ENCODE results near the gene MYO5B.

Gene MYO5B

DNA sequence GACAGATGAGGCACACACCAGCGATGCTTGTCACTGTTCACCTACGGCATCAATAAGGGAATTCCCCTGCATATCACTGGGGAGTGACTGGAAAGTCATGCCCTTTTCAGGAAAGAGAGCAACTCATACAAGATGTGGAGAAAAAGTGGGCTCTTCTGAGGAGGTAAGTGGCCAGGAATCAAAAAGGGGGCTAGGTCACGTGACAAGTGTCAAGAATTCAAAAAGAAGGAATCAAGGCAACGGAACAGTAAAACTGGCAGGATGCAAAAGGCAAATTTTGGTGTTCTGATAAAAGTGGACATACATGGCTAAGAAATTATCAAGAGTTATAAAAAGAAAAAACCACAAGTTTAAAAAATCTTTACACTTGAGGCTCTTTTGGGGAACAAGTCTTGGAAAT, 190.9 kb downstream of the MYO5B start:
- Histone ChIP-seq H3K4me1 (ENCODE audit: control extremely low read depth in 1 of 4, control insufficient read depth in 4 of 4, insufficient read depth in 4 of 4, low read length in 3 of 4) (no peaks in the 10 kb centered on the region), H3K4me3 (ENCODE audit: control insufficient read depth in 1 of 7, extremely low read depth in 1 of 7, insufficient read depth in 4 of 7, low read depth in 2 of 7, low read length in 6 of 7) (no peak overlapping the region), H3K27me3 (replicated peaks in 2 of 5; ENCODE audit: control insufficient read depth in 4 of 5, insufficient read depth in 5 of 5, low read length in 4 of 5) (peaks cover 0 to 17% (median 1%) of the 10 kb centered on the region in 5 experiments), H3K9me3 (ENCODE audit: control extremely low read depth in 1 of 5, control insufficient read depth in 4 of 5, insufficient read depth in 2 of 5, low read depth in 1 of 5, low read length in 4 of 5) (no peaks in the 10 kb centered on the region), H3K36me3 (ENCODE audit: control insufficient read depth in 4 of 4, insufficient read depth in 4 of 4, low read length in 3 of 4) (no peaks in the 10 kb centered on the region), H3K27ac (ENCODE audit: insufficient read depth in 1 of 2, low read depth in 1 of 2, low read length in 2 of 2, poor library complexity in 1 of 2, severe bottlenecking in 2 of 2) (no peak overlapping the region)
- ChIA-PET CTCF (interaction anchor here (0.5 kb wide), 1 partner anchor 83 kb away, joined by 3 read pairs; no protein-coding TSS in a partner anchor), POLR2A (no interaction called here)
- 90% methylated on average over 2 of the region's 4 CpGs for WGBS (ENCODE audit: insufficient coverage)
- no peak for DNase-seq

DNA sequence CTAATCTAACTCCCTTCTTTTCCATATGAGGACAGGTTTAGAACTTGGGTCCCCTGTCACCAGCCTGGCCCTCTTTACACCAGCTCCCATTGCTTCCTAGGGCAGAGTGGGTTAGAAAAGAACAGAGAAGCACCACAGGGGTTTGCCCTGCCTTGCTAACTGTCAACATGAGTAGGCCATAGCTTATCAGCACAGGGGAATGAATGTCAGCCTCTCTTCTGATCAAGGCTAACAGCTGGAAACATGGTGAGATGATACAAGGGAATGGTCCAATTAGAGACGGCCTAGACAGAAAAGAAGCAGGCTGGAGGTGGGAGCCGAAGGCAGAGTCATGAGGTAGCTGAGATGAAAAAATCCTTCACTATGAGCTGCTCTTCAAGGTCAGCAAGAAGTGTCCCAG, 192.2 kb downstream of the MYO5B start:
- no peak for DNase-seq
- Histone ChIP-seq H3K4me3 (ENCODE audit: control insufficient read depth in 1 of 7, extremely low read depth in 1 of 7, insufficient read depth in 4 of 7, low read depth in 2 of 7, low read length in 6 of 7) (no peak overlapping the region), H3K9me3 (ENCODE audit: control extremely low read depth in 1 of 5, control insufficient read depth in 4 of 5, insufficient read depth in 2 of 5, low read depth in 1 of 5, low read length in 4 of 5) (no peaks in the 10 kb centered on the region), H3K4me1 (ENCODE audit: control extremely low read depth in 1 of 4, control insufficient read depth in 4 of 4, insufficient read depth in 4 of 4, low read length in 3 of 4) (no peaks in the 10 kb centered on the region), H3K27me3 (replicated peaks in 2 of 5; ENCODE audit: control insufficient read depth in 4 of 5, insufficient read depth in 5 of 5, low read length in 4 of 5) (peaks cover 0 to 17% (median 1%) of the 10 kb centered on the region in 5 experiments), H3K36me3 (ENCODE audit: control insufficient read depth in 4 of 4, insufficient read depth in 4 of 4, low read length in 3 of 4) (no peaks in the 10 kb centered on the region), H3K27ac (ENCODE audit: insufficient read depth in 1 of 2, low read depth in 1 of 2, low read length in 2 of 2, poor library complexity in 1 of 2, severe bottlenecking in 2 of 2) (no peak overlapping the region)
- ChIA-PET CTCF (no interaction called here), POLR2A (no interaction called here)
- no CpG with 5 or more reads among the region's 2 CpGs for WGBS (ENCODE audit: insufficient coverage)

DNA sequence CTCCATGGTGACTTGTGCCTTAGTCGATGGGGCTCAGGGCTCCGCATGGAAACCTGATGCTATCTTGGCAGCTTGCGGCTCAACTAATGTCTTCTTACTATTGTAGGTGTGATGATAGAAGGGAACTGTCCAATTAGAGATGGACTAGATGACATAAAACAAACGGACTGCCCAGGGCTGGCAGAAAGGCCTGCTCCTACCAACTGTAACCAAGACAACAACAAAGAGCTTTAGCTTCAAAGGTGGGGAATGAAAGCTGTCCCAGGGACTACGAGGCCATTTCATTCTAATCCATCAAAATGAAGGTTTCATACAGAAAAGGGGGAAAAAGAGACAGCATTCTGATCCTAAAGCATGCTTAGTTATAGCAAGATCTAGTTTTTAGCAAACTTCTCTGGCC, 194.7 kb downstream of the MYO5B start:
- POLR2A ChIA-PET = no interaction called here
- Histone ChIP-seq H3K27ac (ENCODE audit: insufficient read depth in 1 of 2, low read depth in 1 of 2, low read length in 2 of 2, poor library complexity in 1 of 2, severe bottlenecking in 2 of 2) (no peak overlapping the region), H3K27me3 (replicated peaks in 2 of 5; ENCODE audit: control insufficient read depth in 4 of 5, insufficient read depth in 5 of 5, low read length in 4 of 5) (peaks cover 0 to 12% (median 0%) of the 10 kb centered on the region in 5 experiments), H3K9me3 (ENCODE audit: control extremely low read depth in 1 of 5, control insufficient read depth in 4 of 5, insufficient read depth in 2 of 5, low read depth in 1 of 5, low read length in 4 of 5) (peaks cover 0 to 2% (median 0%) of the 10 kb centered on the region in 5 experiments), H3K4me1 (ENCODE audit: control extremely low read depth in 1 of 4, control insufficient read depth in 4 of 4, insufficient read depth in 4 of 4, low read length in 3 of 4) (no peaks in the 10 kb centered on the region), H3K4me3 (ENCODE audit: control insufficient read depth in 1 of 7, extremely low read depth in 1 of 7, insufficient read depth in 4 of 7, low read depth in 2 of 7, low read length in 6 of 7) (no peak overlapping the region), H3K36me3 (ENCODE audit: control insufficient read depth in 4 of 4, insufficient read depth in 4 of 4, low read length in 3 of 4) (no peaks in the 10 kb centered on the region)
- no peak for DNase-seq
- WGBS (ENCODE audit: insufficient coverage) = 82% methylated on average over 3 of the region's 5 CpGs
- CTCF ChIA-PET = no interaction called here

DNA sequence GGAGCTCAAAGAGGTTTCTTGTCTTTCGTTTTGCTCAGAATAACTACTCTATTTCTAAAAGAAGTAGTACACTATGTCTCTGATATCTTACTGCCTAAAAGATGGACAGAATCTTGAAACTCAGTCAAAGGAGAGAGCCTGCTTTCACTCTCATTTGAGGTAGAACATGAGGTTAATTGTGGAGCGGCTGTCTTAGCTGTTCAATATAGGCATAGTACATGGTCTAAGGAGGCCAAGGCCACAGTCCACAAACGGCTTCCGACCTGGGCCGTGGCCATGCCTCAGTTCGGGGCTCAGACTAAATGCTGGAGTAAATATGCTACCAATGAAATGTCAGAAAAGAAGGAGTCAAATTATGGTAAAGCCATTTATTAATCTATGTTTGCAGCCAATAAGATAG, 195.8 kb downstream of the MYO5B start:
- ChIA-PET CTCF (no interaction called here), POLR2A (no interaction called here)
- Histone ChIP-seq H3K9me3 (ENCODE audit: control extremely low read depth in 1 of 5, control insufficient read depth in 4 of 5, insufficient read depth in 2 of 5, low read depth in 1 of 5, low read length in 4 of 5) (peaks cover 0 to 2% (median 0%) of the 10 kb centered on the region in 5 experiments), H3K27me3 (replicated peaks in 2 of 5; ENCODE audit: control insufficient read depth in 4 of 5, insufficient read depth in 5 of 5, low read length in 4 of 5) (peaks cover 0 to 12% (median 0%) of the 10 kb centered on the region in 5 experiments), H3K4me3 (ENCODE audit: control insufficient read depth in 1 of 7, extremely low read depth in 1 of 7, insufficient read depth in 4 of 7, low read depth in 2 of 7, low read length in 6 of 7) (no peak overlapping the region), H3K27ac (ENCODE audit: insufficient read depth in 1 of 2, low read depth in 1 of 2, low read length in 2 of 2, poor library complexity in 1 of 2, severe bottlenecking in 2 of 2) (no peak overlapping the region), H3K36me3 (ENCODE audit: control insufficient read depth in 4 of 4, insufficient read depth in 4 of 4, low read length in 3 of 4) (no peaks in the 10 kb centered on the region), H3K4me1 (ENCODE audit: control extremely low read depth in 1 of 4, control insufficient read depth in 4 of 4, insufficient read depth in 4 of 4, low read length in 3 of 4) (no peaks in the 10 kb centered on the region)
- DNase-seq = no peak
- 90% methylated on average over 2 of the region's 6 CpGs for WGBS (ENCODE audit: insufficient coverage)

DNA sequence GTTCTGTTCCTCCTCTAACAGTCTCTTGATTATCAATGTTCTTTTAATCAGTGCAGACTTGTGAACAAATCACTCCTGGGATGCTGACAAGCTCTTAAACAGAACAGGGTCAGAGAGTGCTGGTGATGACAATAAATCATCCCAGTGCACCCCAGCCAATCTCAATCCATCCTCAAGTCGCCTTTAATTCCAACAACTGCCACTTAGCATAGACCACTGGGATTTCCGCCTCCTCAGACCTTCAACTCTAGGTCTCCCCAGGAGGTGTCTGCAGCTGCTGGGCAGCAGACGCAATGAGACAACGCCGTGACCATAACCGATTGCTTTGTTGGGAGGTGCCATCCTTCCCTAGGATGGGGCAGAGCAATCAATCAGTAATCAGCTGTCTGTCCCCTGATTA, 197.4 kb downstream of the MYO5B start:
- Histone ChIP-seq H3K4me3 (ENCODE audit: control insufficient read depth in 1 of 7, extremely low read depth in 1 of 7, insufficient read depth in 4 of 7, low read depth in 2 of 7, low read length in 6 of 7) (no peak overlapping the region), H3K36me3 (ENCODE audit: control insufficient read depth in 4 of 4, insufficient read depth in 4 of 4, low read length in 3 of 4) (no peaks in the 10 kb centered on the region), H3K9me3 (ENCODE audit: control extremely low read depth in 1 of 5, control insufficient read depth in 4 of 5, insufficient read depth in 2 of 5, low read depth in 1 of 5, low read length in 4 of 5) (peaks cover 0 to 2% (median 0%) of the 10 kb centered on the region in 5 experiments), H3K27ac (ENCODE audit: insufficient read depth in 1 of 2, low read depth in 1 of 2, low read length in 2 of 2, poor library complexity in 1 of 2, severe bottlenecking in 2 of 2) (no peak overlapping the region), H3K27me3 (replicated peaks in 2 of 5; ENCODE audit: control insufficient read depth in 4 of 5, insufficient read depth in 5 of 5, low read length in 4 of 5) (peaks cover 0 to 7% (median 0%) of the 10 kb centered on the region in 5 experiments), H3K4me1 (ENCODE audit: control extremely low read depth in 1 of 4, control insufficient read depth in 4 of 4, insufficient read depth in 4 of 4, low read length in 3 of 4) (no peaks in the 10 kb centered on the region)
- WGBS (ENCODE audit: insufficient coverage) = 98% methylated on average over 5 of the region's 6 CpGs
- ChIA-PET POLR2A (no interaction called here), CTCF (no interaction called here)
- no peak for DNase-seq

DNA sequence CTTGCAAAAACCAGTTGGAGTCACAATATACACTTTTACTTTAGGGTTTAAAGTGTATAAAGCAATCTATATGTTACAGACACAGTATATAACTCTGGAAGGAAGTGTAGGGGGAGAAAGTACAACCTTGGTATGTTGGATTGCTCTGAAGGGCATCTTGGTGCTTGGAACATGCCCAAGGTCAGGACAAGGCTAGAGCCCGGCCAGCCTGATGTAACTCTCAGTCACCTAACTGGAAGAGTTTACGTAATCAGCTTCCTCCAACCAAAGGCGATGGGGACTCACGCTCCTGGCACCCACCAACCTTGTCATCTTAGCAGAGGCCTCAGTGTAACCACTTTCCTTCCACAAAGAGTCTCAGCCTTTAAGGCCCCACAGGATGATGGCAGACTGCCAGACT, 200.5 kb downstream of the MYO5B start:
- Histone ChIP-seq H3K36me3 (ENCODE audit: control insufficient read depth in 4 of 4, insufficient read depth in 4 of 4, low read length in 3 of 4) (no peaks in the 10 kb centered on the region), H3K4me3 (ENCODE audit: control insufficient read depth in 1 of 7, extremely low read depth in 1 of 7, insufficient read depth in 4 of 7, low read depth in 2 of 7, low read length in 6 of 7) (no peak overlapping the region), H3K27me3 (replicated peaks in 2 of 5; ENCODE audit: control insufficient read depth in 4 of 5, insufficient read depth in 5 of 5, low read length in 4 of 5) (no peaks in the 10 kb centered on the region), H3K9me3 (ENCODE audit: control extremely low read depth in 1 of 5, control insufficient read depth in 4 of 5, insufficient read depth in 2 of 5, low read depth in 1 of 5, low read length in 4 of 5) (peaks cover 0 to 2% (median 0%) of the 10 kb centered on the region in 5 experiments), H3K4me1 (ENCODE audit: control extremely low read depth in 1 of 4, control insufficient read depth in 4 of 4, insufficient read depth in 4 of 4, low read length in 3 of 4) (peaks cover 0 to 2% (median 0%) of the 10 kb centered on the region in 4 experiments), H3K27ac (ENCODE audit: insufficient read depth in 1 of 2, low read depth in 1 of 2, low read length in 2 of 2, poor library complexity in 1 of 2, severe bottlenecking in 2 of 2) (no peak overlapping the region)
- POLR2A ChIA-PET = no interaction called here
- WGBS (ENCODE audit: insufficient coverage) = 100% methylated on average over 2 of the region's 4 CpGs
- no peak for DNase-seq
- CTCF ChIA-PET = no interaction called here

DNA sequence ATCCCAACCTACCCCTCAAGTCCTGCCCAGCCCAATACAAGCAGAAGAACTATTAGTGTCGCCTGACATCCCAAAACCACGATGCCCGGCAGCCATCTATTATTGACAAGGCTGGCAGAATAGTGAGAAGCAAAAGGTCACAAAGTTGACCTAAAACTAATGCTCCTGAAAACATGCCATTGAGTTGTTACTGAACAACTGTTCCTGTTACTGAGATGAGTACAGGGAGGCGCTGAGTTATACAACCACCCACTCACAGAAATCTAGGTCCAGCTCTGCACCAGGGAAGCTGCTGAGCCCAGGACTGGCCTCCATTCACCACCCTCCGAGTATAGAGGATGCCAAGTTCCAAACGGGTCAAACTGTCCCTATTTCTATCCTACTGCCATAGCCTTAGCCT, 201.6 kb downstream of the MYO5B start:
- no peak for DNase-seq
- H3K4me1 ChIP-seq (ENCODE audit: control extremely low read depth in 1 of 4, control insufficient read depth in 4 of 4, insufficient read depth in 4 of 4, low read length in 3 of 4) = peaks cover 0 to 7% (median 0%) of the 10 kb centered on the region in 4 experiments
- no peak overlapping the region for H3K27ac ChIP-seq (ENCODE audit: insufficient read depth in 1 of 2, low read depth in 1 of 2, low read length in 2 of 2, poor library complexity in 1 of 2, severe bottlenecking in 2 of 2)
- no peak overlapping the region for H3K4me3 ChIP-seq (ENCODE audit: control insufficient read depth in 1 of 7, extremely low read depth in 1 of 7, insufficient read depth in 4 of 7, low read depth in 2 of 7, low read length in 6 of 7)
- ChIA-PET POLR2A (no interaction called here), CTCF (no interaction called here)
- peaks cover 0 to 2% (median 0%) of the 10 kb centered on the region in 5 experiments for H3K9me3 ChIP-seq (ENCODE audit: control extremely low read depth in 1 of 5, control insufficient read depth in 4 of 5, insufficient read depth in 2 of 5, low read depth in 1 of 5, low read length in 4 of 5)
- H3K36me3 ChIP-seq (ENCODE audit: control insufficient read depth in 4 of 4, insufficient read depth in 4 of 4, low read length in 3 of 4) = no peaks in the 10 kb centered on the region
- no peaks in the 10 kb centered on the region for H3K27me3 ChIP-seq (replicated peaks in 2 of 5; ENCODE audit: control insufficient read depth in 4 of 5, insufficient read depth in 5 of 5, low read length in 4 of 5)
- WGBS (ENCODE audit: insufficient coverage) = 80% methylated on average over 4 of the region's 6 CpGs
